Neural cell (in vitro differentiated cells): Measurements from ENCODE around the gene SLC2A13.

Experiments used
- CTCF ChIP-seq: fragments of 450-650 bp; IDR thresholded peaks from 2 replicates; pipeline ENCODE4 v1.5.1; 2014; ENCODE audit warnings: antibody characterized with exemption, mild to moderate bottlenecking, moderate library complexity; ENCODE audit not compliant: poor library complexity, severe bottlenecking
- EP300 ChIP-seq: fragments of 450-650 bp; conservative IDR thresholded peaks from 2 replicates; pipeline ENCODE4 v1.6.1; 2014; ENCODE audit warnings: antibody characterized with exemption, mild to moderate bottlenecking, moderate library complexity; ENCODE audit not compliant: poor library complexity, severe bottlenecking
- EZH2 ChIP-seq: fragments of 200-600, 300-800 bp; shearing (Covaris generic), sonication (generic); IDR thresholded peaks from 2 replicates; pipeline ENCODE4 v1.6.1; 2014; ENCODE audit warnings: antibody characterized with exemption, low read length, borderline replicate concordance, mild to moderate bottlenecking; ENCODE audit not compliant: insufficient read depth, poor library complexity, severe bottlenecking
- MXI1 ChIP-seq: fragments of 450-650 bp; conservative IDR thresholded peaks from 2 replicates; pipeline ENCODE4 v1.6.1; 2014; ENCODE audit warnings: antibody characterized with exemption, mild to moderate bottlenecking; ENCODE audit not compliant: poor library complexity, severe bottlenecking
- POLR2AphosphoS5 ChIP-seq: IDR thresholded peaks from 2 replicates; pipeline ENCODE4 v1.6.1; 2012
- RAD21 ChIP-seq: fragments of 450-650 bp; conservative IDR thresholded peaks from 2 replicates; pipeline ENCODE4 v1.6.1; 2014; ENCODE audit warnings: antibody characterized with exemption, mild to moderate bottlenecking, moderate library complexity
- REST ChIP-seq: IDR thresholded peaks from 2 replicates; pipeline ENCODE4 v1.6.1; 2012; ENCODE audit warnings: borderline replicate concordance
- SMC3 ChIP-seq: fragments of 450-650 bp; conservative IDR thresholded peaks from 2 replicates; pipeline ENCODE4 v1.6.1; 2014; ENCODE audit warnings: antibody characterized with exemption, mild to moderate bottlenecking, moderate library complexity; ENCODE audit not compliant: poor library complexity
- TAF1 ChIP-seq: IDR thresholded peaks from 2 replicates; pipeline ENCODE4 v1.6.1; 2012; ENCODE audit warnings: low read depth

GRCh38 chr12:39988574-39988973, 117.3 kb downstream of the SLC2A13 start:
- TF ChIP-seq SMC3 (no peak), CTCF (no peak), EZH2 (no peak), EP300 (no peak), MXI1 (no peak), TAF1 (no peak), POLR2AphosphoS5 (no peak), RAD21 (no peak), REST (no peak)
